ENCODE data around the gene CXCL14.

DNA sequence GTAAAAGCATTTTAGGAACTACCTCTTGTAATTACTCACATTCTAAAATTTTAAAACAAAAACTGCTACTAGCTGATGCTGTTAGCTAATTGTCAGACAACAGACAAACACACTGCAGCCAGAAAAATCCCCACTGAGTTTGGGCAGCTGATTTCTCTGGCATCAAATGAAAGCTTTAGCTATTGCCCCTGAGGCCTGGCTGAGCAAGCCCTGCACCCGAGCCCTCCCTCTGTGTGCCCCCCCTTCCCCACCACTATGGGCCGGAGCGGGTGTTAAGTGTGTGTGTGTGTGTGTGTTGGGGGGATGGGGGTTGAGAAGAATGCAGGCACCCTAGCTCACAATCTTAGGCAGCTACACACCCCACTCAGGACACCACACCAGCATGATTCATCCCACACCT, 45.5 kb downstream of the CXCL14 start:
- TF ChIP-seq CTCF (conservative IDR thresholded peaks at IDR 0.05; ENCODE audit: low read depth, low read length) = no peak
- no peak for TF ChIP-seq MAFK (IDR thresholded peaks at IDR 0.05; ENCODE audit: low read depth, low read length)
- TF ChIP-seq RFX5 (IDR thresholded peaks at IDR 0.05; ENCODE audit: low read depth, low read length) = no peak
- no peak for TF ChIP-seq MAZ (IDR thresholded peaks at IDR 0.05; ENCODE audit: borderline replicate concordance, low read depth, low read length)

Data from IMR-90 (cell line).